Loucy (cell line): ENCODE measurements around the gene MALRD1.

Experiments used
- CTCF ChIP-seq: fragments of 200-600 bp; sonication (generic); conservative IDR thresholded peaks from 2 replicates; pipeline ENCODE4 v1.5.1; 2014; ENCODE audit warnings: mild to moderate bottlenecking, antibody characterized with exemption, low read length
- EZH2phosphoT487 ChIP-seq: fragments of 200-600 bp; IDR thresholded peaks from 2 replicates; pipeline ENCODE4 v1.6.1; 2018; ENCODE audit warnings: antibody characterized with exemption, mild to moderate bottlenecking, moderate library complexity, borderline replicate concordance

GRCh38 chr10:19777806-19778205, 729.2 kb downstream of the MALRD1 start:
- TF ChIP-seq CTCF (no peak), EZH2phosphoT487 (no peak)
